Effector CD4-positive, alpha-beta T cell (primary cell): ENCODE data around the gene PLIN1. TPM values are rescaled to one million over a fixed set of nuclear protein-coding genes. Genes with fewer than 3 reads are reported as not detected.
"Not testable (repeated sequence)": the region's sequence is repeated elsewhere in the genome, so short reads cannot be mapped to it uniquely, and the experiment has no call there.

Source experiments
- DNase-seq: peaks from one replicate; pipeline ENCODE4 v3.0.0-alpha.2; 2020
- total RNA-seq: gene quantifications from one replicate; lab custom pipeline; 2026; lab: John Stamatoyannopoulos, UW

The PLIN1 gene
- not detected for total RNA-seq

- no peak for DNase-seq
Measured at GRCh38 chr15:89679212-89679611, at the start of gene PLIN1. PLIN1 (minus strand) TSS chr15:89679367; CDS start chr15:89677489, 1,878 bp downstream.

- DNase-seq, result no peak
Measured at GRCh38 chr15:89728254-89728653, 49.1 kb upstream of the PLIN1 start.

GRCh38 chr15:89725064-89725463 lies 45.9 kb upstream of the PLIN1 start:
- no peak for DNase-seq

- no peak for DNase-seq
Measured at GRCh38 chr15:89724621-89725020, 45.5 kb upstream of the PLIN1 start.

- no peak for DNase-seq
Measured at GRCh38 chr15:89723031-89723430, 43.9 kb upstream of the PLIN1 start.

GRCh38 chr15:89714775-89715174 lies 35.6 kb upstream of the PLIN1 start:
- no peak for DNase-seq

GRCh38 chr15:89707577-89707976 lies 28.4 kb upstream of the PLIN1 start:
- no peak for DNase-seq

- no peak for DNase-seq
Measured at GRCh38 chr15:89704411-89704810, 25.2 kb upstream of the PLIN1 start.

- no peak for DNase-seq
Measured at GRCh38 chr15:89695198-89695597, 16.0 kb upstream of the PLIN1 start.

GRCh38 chr15:89693696-89694095 lies 14.5 kb upstream of the PLIN1 start:
- no peak for DNase-seq

GRCh38 chr15:89693091-89693490 lies 13.9 kb upstream of the PLIN1 start:
- DNase-seq, result no peak

- peak; percentile 57 for DNase-seq
Measured at GRCh38 chr15:89690276-89691218, 11.4 kb upstream of the PLIN1 start, which contains the start of the genes PEX11A and WDR93. PEX11A (minus strand) TSS chr15:89690754; CDS start chr15:89690632, 122 bp downstream. WDR93 (plus strand) TSS chr15:89690811; CDS start chr15:89701747, 10,936 bp downstream.

- DNase-seq, result not testable (repeated sequence)
Measured at GRCh38 chr15:89689930-89690275, 10.7 kb upstream of the PLIN1 start.

GRCh38 chr15:89686522-89686921 lies 7.4 kb upstream of the PLIN1 start:
- DNase-seq, result no peak

- no peak for DNase-seq
Measured at GRCh38 chr15:89685995-89686394, 6.8 kb upstream of the PLIN1 start.

- no peak for DNase-seq
Measured at GRCh38 chr15:89681146-89681545, 2.0 kb upstream of the PLIN1 start.

- no peak for DNase-seq
Measured at GRCh38 chr15:89680282-89680873, 1.2 kb upstream of the PLIN1 start.

GRCh38 chr15:89677381-89677780 lies 1.8 kb downstream of the PLIN1 start:
- no peak for DNase-seq

GRCh38 chr15:89675606-89676005 lies 3.6 kb downstream of the PLIN1 start:
- no peak for DNase-seq

- DNase-seq, result no peak
Measured at GRCh38 chr15:89674526-89674925, 4.6 kb downstream of the PLIN1 start.

GRCh38 chr15:89673165-89673512 lies 6.0 kb downstream of the PLIN1 start:
- no peak for DNase-seq

GRCh38 chr15:89672221-89673164 lies 6.7 kb downstream of the PLIN1 start:
- DNase-seq, result no peak

GRCh38 chr15:89671687-89672086 lies 7.5 kb downstream of the PLIN1 start:
- DNase-seq, result no peak
